HG02884 (cell line): ENCODE measurements around the gene OPALIN.

Source experiments
- ATAC-seq: cut with Tn5 transposase; IDR thresholded peaks from one replicate; pipeline ENCODE4 v1.9.1; 2021; ENCODE audit warnings: mild to moderate bottlenecking, moderate library complexity; ENCODE audit not compliant: unreplicated experiment

Gene OPALIN

DNA sequence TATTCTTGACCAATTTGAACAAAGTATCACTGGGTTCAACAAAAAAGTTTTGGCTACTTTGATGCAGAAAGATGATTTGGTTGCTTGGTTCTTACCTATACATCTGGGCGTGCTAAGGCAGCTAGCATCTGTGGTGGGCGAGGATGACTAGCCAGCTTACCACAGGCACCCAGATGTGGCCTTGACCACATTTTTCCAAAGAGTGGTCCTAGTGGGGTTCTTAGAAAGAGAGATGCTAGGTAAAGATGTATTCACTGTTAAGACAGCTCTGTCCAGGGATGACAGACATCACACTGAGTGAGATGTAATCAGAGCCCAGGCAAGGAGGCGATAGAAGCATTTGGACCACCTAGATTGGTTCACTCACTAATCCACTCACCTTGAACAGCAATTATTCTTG, 53.8 kb downstream of the OPALIN start:
- no peak for ATAC-seq

DNA sequence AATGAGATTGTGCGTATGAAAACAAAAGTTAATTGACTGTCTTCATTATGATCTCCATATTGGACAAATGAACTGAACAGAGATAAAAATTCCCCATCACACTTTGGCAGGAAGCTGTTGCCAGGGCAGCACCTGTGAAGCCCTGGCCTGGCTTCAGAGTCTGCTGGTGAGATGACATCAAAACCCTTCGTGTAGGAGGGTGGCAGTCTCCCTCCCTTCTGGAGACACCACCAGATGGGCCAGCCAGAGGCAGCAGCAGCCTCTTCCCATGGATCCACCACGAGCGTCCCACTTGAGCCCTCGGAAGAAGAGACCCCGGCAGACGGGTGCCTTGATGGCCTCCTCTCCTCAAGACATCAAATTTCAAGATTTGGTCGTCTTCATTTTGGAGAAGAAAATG, 54.6 kb downstream of the OPALIN start, which contains the start of gene DNTT:
TSS of gene DNTT (plus strand) at position 205 of the 400 bp plus-strand sequence. CDS start at position 269, 64 bp downstream.
- ATAC-seq: no peak

- no peak for ATAC-seq
These were observed 57.2 kb downstream of the OPALIN start for GRCh38 chr10:96301616-96302015.

DNA sequence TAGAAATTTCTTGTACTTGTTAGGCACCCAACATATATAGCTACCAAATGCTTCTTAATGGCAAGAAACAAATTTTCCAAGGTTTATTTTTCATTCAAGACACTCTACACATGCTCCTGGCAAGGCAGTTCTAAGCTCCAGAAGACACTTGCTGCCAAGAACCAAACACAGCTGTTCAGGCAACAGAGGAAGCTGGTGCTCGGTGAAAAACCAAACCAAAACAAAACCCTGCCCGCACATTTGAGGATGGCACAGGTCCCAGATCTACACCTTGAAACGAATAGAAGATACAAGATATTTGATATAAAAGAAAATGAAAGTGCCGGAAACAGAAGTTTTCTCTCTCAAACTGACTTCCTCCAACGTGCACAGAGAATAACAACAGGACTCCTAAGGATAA, 59.4 kb downstream of the OPALIN start:
- no peak for ATAC-seq

DNA sequence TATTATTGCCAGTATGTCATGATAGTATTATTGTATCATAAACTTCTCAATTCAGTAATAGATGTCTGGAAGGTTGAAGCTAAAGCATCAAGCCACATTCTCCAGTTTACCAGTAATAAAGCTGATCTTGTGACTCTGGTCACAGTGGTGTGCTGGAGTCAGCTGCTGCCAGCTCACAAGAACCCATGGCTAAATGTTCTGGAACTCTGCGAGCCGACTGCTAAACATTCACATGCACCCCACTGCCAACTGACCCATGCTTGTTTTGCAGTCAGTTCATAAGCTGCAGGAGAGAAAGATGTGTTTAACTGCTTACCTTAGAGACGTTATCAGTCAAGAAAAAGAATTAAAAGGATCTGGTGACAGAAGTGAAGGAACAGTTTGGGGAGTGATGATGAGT, 60.4 kb downstream of the OPALIN start:
- no peak for ATAC-seq

DNA sequence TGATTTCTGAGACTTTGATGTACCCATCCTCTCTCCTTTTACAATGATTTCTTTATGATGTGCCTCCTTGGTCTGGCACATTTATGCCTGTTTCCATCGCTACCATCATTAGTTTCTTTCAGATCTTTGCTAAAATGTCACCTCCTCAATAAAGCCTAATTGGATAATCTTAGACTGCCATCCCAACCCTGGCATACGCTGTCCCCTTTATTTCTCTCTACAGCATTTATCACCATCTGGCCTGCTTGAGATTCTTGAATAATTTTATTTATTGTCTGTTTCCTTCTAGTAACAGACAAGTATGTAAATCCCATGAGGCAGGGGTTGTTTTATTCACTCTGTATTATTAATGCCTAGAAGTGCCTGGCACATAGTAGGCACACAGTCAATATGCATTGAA, 61.3 kb downstream of the OPALIN start:
- ATAC-seq: no peak

DNA sequence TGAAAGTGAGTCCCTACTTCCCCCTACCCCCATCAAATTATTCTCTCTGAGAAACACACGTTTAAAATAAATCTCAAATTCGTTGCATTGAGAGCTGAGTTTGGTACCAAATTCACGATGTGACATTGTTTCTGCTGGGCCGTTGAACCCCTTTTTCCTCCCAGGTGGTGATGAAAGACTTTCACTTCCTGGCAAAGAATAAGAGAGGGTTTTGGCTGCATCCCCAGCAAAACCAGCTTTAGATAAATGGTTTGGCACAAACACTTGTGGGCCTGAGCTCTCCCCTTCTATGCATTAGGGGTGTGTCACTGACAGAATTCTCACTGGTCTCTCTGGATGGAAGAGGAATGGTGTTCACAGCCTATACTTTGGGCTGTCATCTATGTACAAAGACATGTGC, 63.3 kb downstream of the OPALIN start:
- ATAC-seq: no peak
